Smooth muscle cell (in vitro differentiated cells): Measurements from ENCODE around the gene CENPX. TPM values are rescaled to one million over a fixed set of nuclear protein-coding genes. Genes with fewer than 3 reads are reported as not detected.
A peak's percentile ranks its signal among the peaks of the same experiment; 100 is the strongest.

Experiments
- DNase-seq: peaks from one replicate; lab custom pipeline; 2025; ENCODE audit not compliant: unreplicated experiment; lab: John Stamatoyannopoulos, UW
- H2AFZ ChIP-seq: fragments of 200-600 bp; sonication (generic); 2 replicates; pipeline ENCODE4 v1.6.0; 2016; ENCODE audit warnings: antibody characterized with exemption, low read depth, mild to moderate bottlenecking
- H3F3A ChIP-seq: fragments of 200-600 bp; sonication (generic); 2 replicates; pipeline ENCODE4 v1.6.0; 2017; ENCODE audit warnings: antibody characterized with exemption, low read depth
- H3K27ac ChIP-seq: fragments of 200-600 bp; sonication (generic); 2 replicates; pipeline ENCODE4 v1.5.1; 2016; ENCODE audit warnings: low read depth, mild to moderate bottlenecking
- H3K27me3 ChIP-seq: fragments of 200-600 bp; sonication (generic); 2 replicates; pipeline ENCODE4 v1.6.1; 2016; ENCODE audit warnings: low read depth, mild to moderate bottlenecking
- H3K36me3 ChIP-seq: fragments of 200-600 bp; sonication (generic); 2 replicates; pipeline ENCODE4 v1.5.1; 2016; ENCODE audit warnings: low read depth
- H3K4me1 ChIP-seq: fragments of 200-600 bp; sonication (generic); 2 replicates; pipeline ENCODE4 v1.5.1; 2016; ENCODE audit warnings: low read depth
- H3K4me2 ChIP-seq: fragments of 200-600 bp; sonication (generic); 2 replicates; pipeline ENCODE4 v1.6.0; 2016; ENCODE audit warnings: mild to moderate bottlenecking
- H3K4me3 ChIP-seq: fragments of 200-600 bp; sonication (generic); 2 replicates; pipeline ENCODE4 v1.5.1; 2016; ENCODE audit warnings: mild to moderate bottlenecking
- H3K79me2 ChIP-seq: fragments of 200-600 bp; sonication (generic); 2 replicates; pipeline ENCODE4 v1.6.0; 2016; ENCODE audit warnings: low read depth, mild to moderate bottlenecking
- H3K9ac ChIP-seq: fragments of 200-600 bp; sonication (generic); 2 replicates; pipeline ENCODE4 v1.6.0; 2016; ENCODE audit warnings: low read depth
- H3K9me3 ChIP-seq: fragments of 200-600 bp; sonication (generic); replicated peaks from 2 replicates; pipeline ENCODE4 v1.5.1; 2016; ENCODE audit warnings: low read depth
- H4K20me1 ChIP-seq: fragments of 200-600 bp; sonication (generic); 2 replicates; pipeline ENCODE4 v1.6.0; 2016; ENCODE audit warnings: low read depth
- WGBS: methylation state at CpG from one replicate; pipeline ENCODE4 v1.1.7; 2016; ENCODE audit warnings: low lambda C conversion rate; 5-methylcytosine and 5-hydroxymethylcytosine counted together
- polyA plus RNA-seq: library from polyadenylated mRNA; unstranded; fragments of >200 nt; fragmentation: Nextera tagmentation; extraction: Ambion mirVana; gene quantifications from 2 replicates; pipeline ENCODE4 v1.2.1, GENCODE V29; 2016
- total RNA-seq: library from RNA; depleted of rRNA; stranded (reverse); fragments of >200 nt; gene quantifications from 2 replicates; pipeline ENCODE4 v1.2.3, GENCODE V29; 2014
- TF ChIP-seq, protein P1 (sequence below): fragments of 200-600 bp; sonication (generic); IDR thresholded peaks from 2 replicates; pipeline ENCODE4 v1.5.1; 2017; ENCODE audit warnings: borderline replicate concordance, mild to moderate bottlenecking, antibody characterized with exemption; ENCODE audit not compliant: insufficient read depth, poor library complexity, severe bottlenecking

CENPX gene
- total and polyA plus RNA-seq, 2 experiments from 2014 or later = 44.6 to 57.5 TPM

DNA sequence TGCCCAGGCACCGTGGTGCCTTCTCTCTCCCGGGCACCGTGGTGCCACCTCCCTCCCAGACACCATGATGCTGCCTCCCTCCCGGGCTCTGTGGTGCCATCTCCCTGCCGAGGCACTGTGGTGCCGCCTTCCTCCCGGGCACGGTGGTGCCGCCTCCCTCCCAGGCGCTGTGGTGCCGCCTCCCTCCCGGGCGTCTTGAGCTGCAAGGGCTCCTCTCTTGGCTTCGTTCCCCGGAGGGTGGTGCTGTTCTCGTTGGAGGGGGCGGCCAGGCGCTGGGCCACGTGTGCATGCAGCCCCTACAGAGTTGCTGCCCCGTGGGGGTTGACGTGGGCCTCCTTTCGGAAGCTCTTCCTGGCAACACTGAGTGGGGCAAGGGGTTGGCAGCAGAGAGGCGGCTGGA is 8.2 kb downstream of the CENPX start:
- H3K79me2 ChIP-seq = no peaks in the 10 kb centered on the region
- DNase-seq = no peak
- H3K4me2 ChIP-seq = no peak overlapping the region
- H3K9me3 ChIP-seq = no peaks in the 10 kb centered on the region
- H3K27me3 ChIP-seq = no peaks in the 10 kb centered on the region
- H3F3A ChIP-seq = no peaks in the 10 kb centered on the region
- H3K4me1 ChIP-seq = no peaks in the 10 kb centered on the region
- no peak overlapping the region for H2AFZ ChIP-seq
- H3K36me3 ChIP-seq = no peaks in the 10 kb centered on the region
- H4K20me1 ChIP-seq = no peaks in the 10 kb centered on the region
- TF ChIP-seq, protein P1, sequence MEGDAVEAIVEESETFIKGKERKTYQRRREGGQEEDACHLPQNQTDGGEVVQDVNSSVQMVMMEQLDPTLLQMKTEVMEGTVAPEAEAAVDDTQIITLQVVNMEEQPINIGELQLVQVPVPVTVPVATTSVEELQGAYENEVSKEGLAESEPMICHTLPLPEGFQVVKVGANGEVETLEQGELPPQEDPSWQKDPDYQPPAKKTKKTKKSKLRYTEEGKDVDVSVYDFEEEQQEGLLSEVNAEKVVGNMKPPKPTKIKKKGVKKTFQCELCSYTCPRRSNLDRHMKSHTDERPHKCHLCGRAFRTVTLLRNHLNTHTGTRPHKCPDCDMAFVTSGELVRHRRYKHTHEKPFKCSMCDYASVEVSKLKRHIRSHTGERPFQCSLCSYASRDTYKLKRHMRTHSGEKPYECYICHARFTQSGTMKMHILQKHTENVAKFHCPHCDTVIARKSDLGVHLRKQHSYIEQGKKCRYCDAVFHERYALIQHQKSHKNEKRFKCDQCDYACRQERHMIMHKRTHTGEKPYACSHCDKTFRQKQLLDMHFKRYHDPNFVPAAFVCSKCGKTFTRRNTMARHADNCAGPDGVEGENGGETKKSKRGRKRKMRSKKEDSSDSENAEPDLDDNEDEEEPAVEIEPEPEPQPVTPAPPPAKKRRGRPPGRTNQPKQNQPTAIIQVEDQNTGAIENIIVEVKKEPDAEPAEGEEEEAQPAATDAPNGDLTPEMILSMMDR = no peak
- no peak overlapping the region for H3K9ac ChIP-seq
- no peak overlapping the region for H3K4me3 ChIP-seq
- H3K27ac ChIP-seq = no peak overlapping the region
- WGBS = 97% methylated on average over 23 of the region's 23 CpGs

DNA sequence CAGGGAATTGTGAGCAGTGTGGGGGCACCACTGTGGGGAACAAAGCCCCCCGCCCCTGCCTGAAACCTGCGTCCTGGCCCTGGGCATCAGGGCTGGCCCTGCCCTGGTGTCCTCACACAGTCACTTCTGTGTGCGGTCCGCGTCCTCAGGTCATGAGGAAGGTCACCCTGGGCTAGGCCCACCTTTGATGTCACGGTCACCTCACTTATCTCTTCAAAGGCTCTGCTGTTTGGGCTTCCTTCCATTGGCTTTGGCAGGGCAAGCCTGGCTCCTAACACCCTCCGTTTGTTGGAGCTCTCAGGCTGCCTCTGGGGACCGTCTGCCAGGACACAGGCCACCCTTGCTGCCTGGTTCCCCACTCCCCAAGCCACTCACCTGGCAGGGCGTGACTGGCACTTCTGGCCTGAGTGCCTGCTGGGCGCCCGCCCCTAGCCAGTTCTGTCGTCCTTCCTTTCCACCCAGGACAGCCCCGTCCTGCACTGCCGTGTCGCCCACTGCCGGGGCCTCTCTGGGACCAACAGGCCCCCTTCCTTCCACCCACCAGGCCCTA is 8.8 kb downstream of the CENPX start:
- no peak overlapping the region for H2AFZ ChIP-seq
- no peak overlapping the region for H3K4me2 ChIP-seq
- H3K27me3 ChIP-seq = no peaks in the 10 kb centered on the region
- no peak overlapping the region for H3K27ac ChIP-seq
- H4K20me1 ChIP-seq = no peaks in the 10 kb centered on the region
- no peaks in the 10 kb centered on the region for H3K9me3 ChIP-seq
- TF ChIP-seq, protein P1 = no peak
- H3K9ac ChIP-seq = no peak overlapping the region
- no peaks in the 10 kb centered on the region for H3K36me3 ChIP-seq
- H3K79me2 ChIP-seq = no peaks in the 10 kb centered on the region
- no peak for DNase-seq
- H3K4me3 ChIP-seq = no peak overlapping the region
- no peaks in the 10 kb centered on the region for H3F3A ChIP-seq
- WGBS = 96% methylated on average over 16 of the region's 16 CpGs
- H3K4me1 ChIP-seq = no peaks in the 10 kb centered on the region

DNA sequence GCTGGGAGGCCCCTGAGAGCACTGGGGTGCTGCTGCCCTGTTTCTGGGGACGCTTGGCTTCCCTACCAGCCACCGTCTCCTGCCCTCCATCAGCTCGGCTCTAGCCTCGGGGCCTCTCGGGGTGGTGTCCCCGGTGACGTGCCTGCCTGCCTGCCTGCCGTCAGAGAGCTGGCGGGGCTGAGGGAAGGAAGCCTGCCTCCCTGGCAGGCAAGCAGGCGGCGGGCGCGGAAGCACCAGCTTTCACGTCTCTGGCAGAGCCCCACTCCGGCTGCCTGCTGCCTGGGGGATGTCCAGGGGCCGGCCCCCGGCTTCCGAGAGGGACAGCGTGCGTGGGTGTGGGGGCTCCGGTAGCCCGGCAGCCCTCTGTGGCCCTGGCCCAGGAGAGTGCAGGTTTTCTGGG is 9.3 kb downstream of the CENPX start:
- Histone ChIP-seq H3K79me2 (no peaks in the 10 kb centered on the region), H3K27ac (no peak overlapping the region), H4K20me1 (no peaks in the 10 kb centered on the region), H3K9me3 (no peaks in the 10 kb centered on the region), H3K4me3 (no peak overlapping the region), H3K36me3 (no peaks in the 10 kb centered on the region), H3K9ac (no peak overlapping the region), H3K4me1 (no peaks in the 10 kb centered on the region), H2AFZ (no peak overlapping the region), H3K27me3 (no peaks in the 10 kb centered on the region), H3K4me2 (no peak overlapping the region), H3F3A (no peaks in the 10 kb centered on the region)
- no peak for DNase-seq
- 77% methylated on average over 22 of the region's 22 CpGs for WGBS
- TF ChIP-seq, protein P1 = no peak

DNA sequence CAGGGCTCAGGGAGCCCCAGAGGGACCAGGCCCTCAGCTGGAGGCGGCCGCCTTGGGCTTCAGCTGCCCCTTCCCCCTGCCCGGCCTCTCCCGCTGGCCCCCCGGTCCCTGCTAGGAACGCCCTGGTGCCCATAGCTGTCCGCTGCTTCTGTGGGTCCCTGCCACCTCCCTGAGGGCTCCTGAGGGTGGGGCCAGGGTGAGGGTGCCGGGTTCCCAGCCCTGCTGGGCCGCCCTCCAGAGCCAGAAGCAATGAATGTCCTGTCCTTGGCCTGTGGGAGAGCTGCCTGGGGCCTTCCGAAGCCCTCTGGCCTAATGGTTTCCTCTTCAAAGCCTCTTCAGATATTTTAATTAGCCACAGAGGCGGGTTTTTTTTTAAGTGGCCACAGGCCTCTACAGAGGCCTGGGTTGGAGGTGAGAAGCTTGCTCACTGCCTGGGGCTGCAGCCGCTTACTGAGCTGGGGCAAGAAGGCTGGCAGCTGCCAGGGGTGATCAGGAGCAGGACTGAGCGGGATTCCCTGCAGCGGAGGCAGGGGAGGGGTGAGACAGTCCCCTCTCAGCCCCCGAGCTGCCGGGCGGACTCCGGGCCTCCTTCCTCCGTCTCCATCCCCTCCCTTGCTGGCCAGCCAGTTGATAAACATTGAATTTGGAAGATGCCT is 9.9 kb downstream of the CENPX start:
- H3K4me2 ChIP-seq = peak overlapping the region; percentile 4
- no peaks in the 10 kb centered on the region for H3K9me3 ChIP-seq
- no peaks in the 10 kb centered on the region for H3K27me3 ChIP-seq
- peak overlapping the region; percentile 39 for H3K27ac ChIP-seq
- H2AFZ ChIP-seq = no peak overlapping the region
- H3K4me1 ChIP-seq = no peaks in the 10 kb centered on the region
- TF ChIP-seq, protein P1 = no peak
- 43% methylated on average over 17 of the region's 19 CpGs for WGBS
- no peak overlapping the region for H3K4me3 ChIP-seq
- DNase-seq = no peak
- no peaks in the 10 kb centered on the region for H3F3A ChIP-seq
- H4K20me1 ChIP-seq = no peaks in the 10 kb centered on the region
- H3K9ac ChIP-seq = no peak overlapping the region
- no peaks in the 10 kb centered on the region for H3K79me2 ChIP-seq
- no peaks in the 10 kb centered on the region for H3K36me3 ChIP-seq
